ENCODE measurements around the gene HERC2.

Gene HERC2

DNA sequence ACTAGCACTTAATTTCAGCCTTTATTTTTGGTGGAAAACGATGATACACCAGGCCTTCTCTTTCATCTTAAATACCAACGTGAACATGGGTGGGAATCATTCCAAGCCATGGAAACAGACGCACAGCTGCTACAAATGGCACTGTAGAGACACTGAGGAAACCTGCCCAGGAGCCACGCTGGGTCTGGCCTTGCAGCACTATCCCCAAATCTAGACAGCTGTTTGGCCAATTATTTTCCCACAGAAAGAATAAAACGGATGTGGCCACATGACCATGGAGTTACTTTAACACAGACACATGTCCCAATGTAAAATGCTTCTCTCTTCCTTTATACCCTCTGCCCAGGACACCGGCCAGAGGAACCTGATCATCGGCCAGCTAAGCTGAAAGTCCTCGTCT lies 139.2 kb downstream of the HERC2 start:
- H2AFZ ChIP-seq (ENCODE audit: low read depth, low read length): no peak overlapping the region
- DNase-seq (no peak), ATAC-seq (ENCODE audit: insufficient read depth, low read depth) (no peak)
- no peak overlapping the region for H3K4me2 ChIP-seq (ENCODE audit: insufficient read depth, low read length)
- no peaks in the 10 kb centered on the region for H3K4me1 ChIP-seq (ENCODE audit: insufficient read depth, low read length)
- H3K4me3 ChIP-seq (ENCODE audit: low read depth in 1 of 2, low read length in 2 of 2): no peak overlapping the region
- TF ChIP-seq, protein P1, sequence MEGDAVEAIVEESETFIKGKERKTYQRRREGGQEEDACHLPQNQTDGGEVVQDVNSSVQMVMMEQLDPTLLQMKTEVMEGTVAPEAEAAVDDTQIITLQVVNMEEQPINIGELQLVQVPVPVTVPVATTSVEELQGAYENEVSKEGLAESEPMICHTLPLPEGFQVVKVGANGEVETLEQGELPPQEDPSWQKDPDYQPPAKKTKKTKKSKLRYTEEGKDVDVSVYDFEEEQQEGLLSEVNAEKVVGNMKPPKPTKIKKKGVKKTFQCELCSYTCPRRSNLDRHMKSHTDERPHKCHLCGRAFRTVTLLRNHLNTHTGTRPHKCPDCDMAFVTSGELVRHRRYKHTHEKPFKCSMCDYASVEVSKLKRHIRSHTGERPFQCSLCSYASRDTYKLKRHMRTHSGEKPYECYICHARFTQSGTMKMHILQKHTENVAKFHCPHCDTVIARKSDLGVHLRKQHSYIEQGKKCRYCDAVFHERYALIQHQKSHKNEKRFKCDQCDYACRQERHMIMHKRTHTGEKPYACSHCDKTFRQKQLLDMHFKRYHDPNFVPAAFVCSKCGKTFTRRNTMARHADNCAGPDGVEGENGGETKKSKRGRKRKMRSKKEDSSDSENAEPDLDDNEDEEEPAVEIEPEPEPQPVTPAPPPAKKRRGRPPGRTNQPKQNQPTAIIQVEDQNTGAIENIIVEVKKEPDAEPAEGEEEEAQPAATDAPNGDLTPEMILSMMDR (IDR thresholded peaks at IDR 0.05; ENCODE audit: borderline replicate concordance, extremely low read depth, low read length, poor library complexity, severe bottlenecking): no peak
- TF ChIP-seq EZH2 (IDR thresholded peaks at IDR 0.05; ENCODE audit: borderline replicate concordance, low read depth, low read length, severe bottlenecking): no peak
- H3K9me3 ChIP-seq (ENCODE audit: insufficient read depth, low read length, severe bottlenecking): no peaks in the 10 kb centered on the region
- peaks cover 53% of the 10 kb centered on the region for H3K36me3 ChIP-seq (ENCODE audit: insufficient read depth, low read length)
- H3K27ac ChIP-seq (ENCODE audit: low read length): no peak overlapping the region
- no peaks in the 10 kb centered on the region for H3K79me2 ChIP-seq (ENCODE audit: insufficient read depth, low read length)
- no peaks in the 10 kb centered on the region for H4K20me1 ChIP-seq (ENCODE audit: insufficient read depth, low read length)
- H3K9ac ChIP-seq (ENCODE audit: low read depth, low read length): no peak overlapping the region
- no peaks in the 10 kb centered on the region for H3K27me3 ChIP-seq (ENCODE audit: insufficient read depth, low read length, poor library complexity)

- Histone ChIP-seq H2AFZ (ENCODE audit: low read depth, low read length) (no peak overlapping the region), H3K36me3 (ENCODE audit: insufficient read depth, low read length) (peaks cover 53% of the 10 kb centered on the region), H4K20me1 (ENCODE audit: insufficient read depth, low read length) (no peaks in the 10 kb centered on the region), H3K27me3 (ENCODE audit: insufficient read depth, low read length, poor library complexity) (no peaks in the 10 kb centered on the region), H3K27ac (ENCODE audit: low read length) (no peak overlapping the region), H3K9me3 (ENCODE audit: insufficient read depth, low read length, severe bottlenecking) (no peaks in the 10 kb centered on the region), H3K4me2 (ENCODE audit: insufficient read depth, low read length) (no peak overlapping the region), H3K4me1 (ENCODE audit: insufficient read depth, low read length) (no peaks in the 10 kb centered on the region), H3K9ac (ENCODE audit: low read depth, low read length) (no peak overlapping the region), H3K79me2 (ENCODE audit: insufficient read depth, low read length) (no peaks in the 10 kb centered on the region), H3K4me3 (ENCODE audit: low read depth in 1 of 2, low read length in 2 of 2) (no peak overlapping the region)
- TF ChIP-seq, protein P1 (IDR thresholded peaks at IDR 0.05; ENCODE audit: borderline replicate concordance, extremely low read depth, low read length, poor library complexity, severe bottlenecking): no peak
- TF ChIP-seq EZH2 (IDR thresholded peaks at IDR 0.05; ENCODE audit: borderline replicate concordance, low read depth, low read length, severe bottlenecking): no peak
- no peak for ATAC-seq (ENCODE audit: insufficient read depth, low read depth)
- no peak for DNase-seq
Measured at GRCh38 chr15:28182216-28182615, 139.8 kb downstream of the HERC2 start.

- no peaks in the 10 kb centered on the region for H3K27me3 ChIP-seq (ENCODE audit: insufficient read depth, low read length, poor library complexity)
- DNase-seq (no peak), ATAC-seq (ENCODE audit: insufficient read depth, low read depth) (no peak)
- peaks cover 55% of the 10 kb centered on the region for H3K36me3 ChIP-seq (ENCODE audit: insufficient read depth, low read length)
- H3K9me3 ChIP-seq (ENCODE audit: insufficient read depth, low read length, severe bottlenecking): no peaks in the 10 kb centered on the region
- no peak overlapping the region for H2AFZ ChIP-seq (ENCODE audit: low read depth, low read length)
- H4K20me1 ChIP-seq (ENCODE audit: insufficient read depth, low read length): no peaks in the 10 kb centered on the region
- H3K4me1 ChIP-seq (ENCODE audit: insufficient read depth, low read length): no peaks in the 10 kb centered on the region
- H3K4me3 ChIP-seq (ENCODE audit: low read depth in 1 of 2, low read length in 2 of 2): no peak overlapping the region
- TF ChIP-seq, protein P1 (IDR thresholded peaks at IDR 0.05; ENCODE audit: borderline replicate concordance, extremely low read depth, low read length, poor library complexity, severe bottlenecking): no peak
- no peak for TF ChIP-seq EZH2 (IDR thresholded peaks at IDR 0.05; ENCODE audit: borderline replicate concordance, low read depth, low read length, severe bottlenecking)
- no peak overlapping the region for H3K4me2 ChIP-seq (ENCODE audit: insufficient read depth, low read length)
- no peak overlapping the region for H3K9ac ChIP-seq (ENCODE audit: low read depth, low read length)
- no peak overlapping the region for H3K27ac ChIP-seq (ENCODE audit: low read length)
- no peaks in the 10 kb centered on the region for H3K79me2 ChIP-seq (ENCODE audit: insufficient read depth, low read length)
Measured at GRCh38 chr15:28181366-28181765, 140.6 kb downstream of the HERC2 start.

- no peaks in the 10 kb centered on the region for H3K9me3 ChIP-seq (ENCODE audit: insufficient read depth, low read length, severe bottlenecking)
- no peak for ATAC-seq (ENCODE audit: insufficient read depth, low read depth)
- no peak for TF ChIP-seq EZH2 (IDR thresholded peaks at IDR 0.05; ENCODE audit: borderline replicate concordance, low read depth, low read length, severe bottlenecking)
- TF ChIP-seq, protein P1 (IDR thresholded peaks at IDR 0.05; ENCODE audit: borderline replicate concordance, extremely low read depth, low read length, poor library complexity, severe bottlenecking): no peak
- no peaks in the 10 kb centered on the region for H3K79me2 ChIP-seq (ENCODE audit: insufficient read depth, low read length)
- no peak overlapping the region for H3K9ac ChIP-seq (ENCODE audit: low read depth, low read length)
- H3K4me2 ChIP-seq (ENCODE audit: insufficient read depth, low read length): no peak overlapping the region
- DNase-seq: no peak
- no peak overlapping the region for H3K27ac ChIP-seq (ENCODE audit: low read length)
- H4K20me1 ChIP-seq (ENCODE audit: insufficient read depth, low read length): no peaks in the 10 kb centered on the region
- no peak overlapping the region for H3K4me3 ChIP-seq (ENCODE audit: low read depth in 1 of 2, low read length in 2 of 2)
- H2AFZ ChIP-seq (ENCODE audit: low read depth, low read length): no peak overlapping the region
- no peaks in the 10 kb centered on the region for H3K27me3 ChIP-seq (ENCODE audit: insufficient read depth, low read length, poor library complexity)
- H3K4me1 ChIP-seq (ENCODE audit: insufficient read depth, low read length): no peaks in the 10 kb centered on the region
- H3K36me3 ChIP-seq (ENCODE audit: insufficient read depth, low read length): peaks cover 55% of the 10 kb centered on the region
Measured at GRCh38 chr15:28179270-28179669, 142.7 kb downstream of the HERC2 start.

All from DND-41 (cell line).